K562 (cell line): Measurements from ENCODE around the gene OTULIN. TPM values are rescaled to one million over a fixed set of nuclear protein-coding genes. Genes with fewer than 3 reads are reported as not detected.

Experiments
- ATAC-seq: fragments of 200-7000 bp; cut with Tn5 transposase; 3 replicates; pipeline ENCODE4 v1.9.1; 2020; ENCODE audit warnings: moderate library complexity
- BruUV-seq: library from RNA; stranded (reverse); fragments of 400-500 nt; replicated peaks from 2 replicates; lab custom pipeline; 2021; lab: Mats Ljungman, UMichigan
- CTCF ChIA-PET: fragments of 300-600 bp; formaldehyde crosslinking; extraction: SDS; loops from one replicate; lab custom pipeline; 2021; ENCODE audit warnings: low intra/inter-chr PET ratio; lab: Yijun Ruan, JAX
- POLR2A ChIA-PET: fragments of 300-600, 350-650 bp; sonication (Branson Sonifier 250); formaldehyde crosslinking; extraction: SDS; loops from one replicate; lab custom pipeline; 2021; ENCODE audit warnings: antibody characterized with exemption, inconsistent platforms; lab: Yijun Ruan, JAX
- DNase-seq, 4 experiments: peaks; one replicate each; pipeline versions ENCODE4 v3.0.0 to v3.0.0-alpha.2; 2011 to 2018; ENCODE audit warnings: low spot score in 3 of 4, mixed read lengths in 3 of 4; ENCODE audit errors: extremely low read depth in 1 of 4
- FAIRE-seq: peaks from 2 replicates; lab custom pipeline; 2011; peaks lifted over from hg19 to GRCh38; lab: Jason Lieb, UNC
- H2AFZ ChIP-seq: 2 replicates; pipeline ENCODE4 v1.6.0; 2011; ENCODE audit warnings: low read depth, low read length, control low read depth, inconsistent platforms
- H3K27ac ChIP-seq: fragments of 200-600 bp; 3 replicates; pipeline ENCODE4 v1.8.0; 2011; ENCODE audit warnings: low read depth, mild to moderate bottlenecking, control low read depth, inconsistent platforms, low read length, moderate library complexity, mixed read lengths; ENCODE audit errors: extremely low read depth
- H3K27me3 ChIP-seq, 2 experiments: fragments of 300-600 bp in 1 of 2; 2 replicates in 1 of 2; 3 replicates in 1 of 2; pipeline versions ENCODE4 v1.6.0 to v1.8.0; 2011; ENCODE audit warnings: inconsistent platforms in 2 of 2, low read length in 2 of 2, mild to moderate bottlenecking in 1 of 2, mixed read lengths in 1 of 2, moderate library complexity in 1 of 2; ENCODE audit not compliant: control insufficient read depth in 2 of 2, insufficient read depth in 2 of 2
- H3K36me3 ChIP-seq: fragments of 300-600 bp; 3 replicates; pipeline ENCODE4 v1.8.0; 2011; ENCODE audit warnings: mild to moderate bottlenecking, low read length, inconsistent platforms; ENCODE audit not compliant: control insufficient read depth, insufficient read depth
- H3K4me1 ChIP-seq, 2 experiments: fragments of 200-600 bp in 1 of 2; replicated peaks in 1 of 2; 2 replicates in 1 of 2; 3 replicates in 1 of 2; pipeline versions ENCODE4 v1.5.1 to v1.8.0; 2011; ENCODE audit warnings: inconsistent platforms in 2 of 2, low read length in 2 of 2, mild to moderate bottlenecking in 1 of 2, mixed read lengths in 1 of 2, moderate library complexity in 1 of 2; ENCODE audit not compliant: control insufficient read depth in 2 of 2, insufficient read depth in 2 of 2
- H3K4me2 ChIP-seq: 2 replicates; pipeline ENCODE4 v1.6.1; 2011; ENCODE audit warnings: low read length, control low read depth, inconsistent platforms, mixed read lengths; ENCODE audit not compliant: insufficient read depth
- H3K4me3 ChIP-seq: fragments of 200-600 bp; sonication (generic), shearing (Covaris generic); 2 replicates; pipeline ENCODE4 v1.5.1; 2016; ENCODE audit warnings: control low read depth, inconsistent platforms
- H3K79me2 ChIP-seq: fragments of 200-600 bp; 3 replicates; pipeline ENCODE4 v1.8.0; 2011; ENCODE audit warnings: low read length, inconsistent platforms; ENCODE audit not compliant: control insufficient read depth, insufficient read depth
- H3K9ac ChIP-seq, 2 experiments: 2 replicates each; pipeline versions ENCODE4 v1.6.0 to v1.6.1; 2011; ENCODE audit warnings: low read depth in 2 of 2, low read length in 2 of 2, control low read depth in 1 of 2, inconsistent platforms in 1 of 2, mild to moderate bottlenecking in 1 of 2, mixed read lengths in 1 of 2; ENCODE audit not compliant: insufficient read depth in 1 of 2
- H3K9me1 ChIP-seq: one replicate; pipeline ENCODE4 v1.6.0; 2011; ENCODE audit warnings: inconsistent platforms, mild to moderate bottlenecking, low read length, moderate library complexity; ENCODE audit not compliant: control insufficient read depth, insufficient read depth
- H3K9me3 ChIP-seq: replicated peaks from 2 replicates; pipeline ENCODE4 v1.5.1; 2011; ENCODE audit warnings: low read depth, low read length, inconsistent platforms; ENCODE audit not compliant: control insufficient read depth, insufficient read depth
- H4K20me1 ChIP-seq: replicated peaks from 2 replicates; pipeline ENCODE4 v1.6.1; 2011; ENCODE audit warnings: low read length, inconsistent platforms, mixed read lengths; ENCODE audit not compliant: control insufficient read depth, insufficient read depth
- ATF6 ChIP-seq: sonication (generic); formaldehyde crosslinking; IDR thresholded peaks from 2 replicates; pipeline ENCODE4 v1.4.0; 2020; ENCODE audit warnings: mild to moderate bottlenecking, missing genetic modification reagents
- ATF7 ChIP-seq: fragments of 450-650 bp; IDR thresholded peaks from 2 replicates; pipeline ENCODE4 v1.7.1; 2014; ENCODE audit warnings: mild to moderate bottlenecking, moderate library complexity
- CHCHD3 ChIP-seq: fragments of 250-450 bp; sonication (Bioruptor Pico); IDR thresholded peaks from 2 replicates; pipeline ENCODE4 v2.1.2; 2022; ENCODE audit warnings: mild to moderate bottlenecking
- CHD1 ChIP-seq: fragments of 200-600 bp; sonication (generic); IDR thresholded peaks from one replicate; pipeline ENCODE4 v1.6.1; 2012; ENCODE audit warnings: mild to moderate bottlenecking, moderate library complexity, low read length, inconsistent platforms
- EGR1 ChIP-seq: fragments of 450-650 bp; conservative IDR thresholded peaks from 2 replicates; pipeline ENCODE4 v1.6.1; 2017; ENCODE audit warnings: mild to moderate bottlenecking
- HNRNPLL ChIP-seq: fragments of 200-400 bp; formaldehyde crosslinking; IDR thresholded peaks from 2 replicates; pipeline ENCODE4 v1.6.1; 2017; ENCODE audit warnings: low read length, low read depth, mild to moderate bottlenecking; ENCODE audit not compliant: poor library complexity, severe bottlenecking
- NFIC ChIP-seq: fragments of 450-650 bp; IDR thresholded peaks from 2 replicates; pipeline ENCODE4 v1.6.1; 2017; ENCODE audit warnings: mild to moderate bottlenecking, inconsistent platforms
- PML ChIP-seq: IDR thresholded peaks from 2 replicates; pipeline ENCODE4 v1.6.1; 2012; ENCODE audit warnings: low read length, inconsistent platforms
- RNF2 ChIP-seq: sonication (generic); IDR thresholded peaks from 2 replicates; pipeline ENCODE4 v1.6.1; 2016
- SNIP1 ChIP-seq: fragments of 450-650 bp; IDR thresholded peaks from 2 replicates; pipeline ENCODE4 v1.7.1; 2017; ENCODE audit warnings: low read depth, mild to moderate bottlenecking
- ZNF507 ChIP-seq: conservative IDR thresholded peaks from 2 replicates; pipeline ENCODE4 v1.6.1; 2017; ENCODE audit warnings: missing genetic modification characterization, missing compliant biosample characterization
- ZNF76 ChIP-seq: fragments of 250-450 bp; sonication (Bioruptor Pico); IDR thresholded peaks from 2 replicates; pipeline ENCODE4 v1.4.0; 2020; ENCODE audit warnings: mild to moderate bottlenecking, moderate library complexity, borderline replicate concordance
- WGBS: fragments of 100-300 bp; shearing (Covaris generic); methylation state at CpG from one replicate; pipeline ENCODE4 v1.1.6; 2016; ENCODE audit warnings: low coverage, mixed read lengths; ENCODE audit not compliant: insufficient coverage; ENCODE audit errors: missing lambda C conversion rate; 5-methylcytosine and 5-hydroxymethylcytosine counted together
- in situ Hi-C: fragments of 300-500 bp; cut with MboI; formaldehyde crosslinking; loops from 4 replicates; pipeline ENCODE4 v1.15.0; 2018; ENCODE audit warnings: inconsistent platforms, mixed read lengths
- intact Hi-C: fragments of 100-400 bp; cut with micrococcal nuclease; formaldehyde crosslinking; loops from 2 replicates; pipeline ENCODE4 v1.14.2; 2022
- polyA plus RNA-seq, 8 experiments: library from polyadenylated mRNA; depleted of rRNA in 4 of 8; stranded (reverse) in 5 of 8; unstranded in 3 of 8; fragments of >200 nt; fragmentation: Nextera tagmentation in 2 of 8; fragmentation: Illumina TruSeq in 1 of 8; extraction: Ambion mirVana in 2 of 8; extraction: Trizol in 1 of 8; gene quantifications; 2 replicates each; pipeline versions ENCODE4 v1.2.1 to v1.2.3, GENCODE V29; 2011 to 2014; ENCODE audit warnings: inconsistent platforms in 1 of 8, missing spikeins in 1 of 8
- total RNA-seq, 7 experiments: library from RNA; depleted of rRNA in 6 of 7; stranded (reverse); fragments of >200 nt in 6 of 7; fragmentation: Illumina TruSeq in 2 of 7; extraction: Trizol in 2 of 7; gene quantifications; 2 replicates each; pipeline versions ENCODE4 v1.2.1 to v1.2.3, GENCODE V29; 2011 to 2021; ENCODE audit warnings: low replicate concordance in 1 of 7
- TF ChIP-seq, protein P1 (sequence below): fragments of 450-650 bp; formaldehyde crosslinking; conservative IDR thresholded peaks from 2 replicates; pipeline ENCODE4 v1.4.0; 2022; ENCODE audit warnings: mild to moderate bottlenecking, missing genetic modification characterization

OTULIN gene
- total and polyA plus RNA-seq, 9 of the 15 experiments (the other 6 are each of a cell fraction or from before 2014, with no cell fraction given): 3.3 to 33.6 (median 20.1) TPM

GRCh38 chr5:14686517-14686916 is 22.0 kb downstream of the OTULIN start:
- Histone ChIP-seq H2AFZ (no peak overlapping the region), H3K9ac (no peak overlapping the region), H4K20me1 (no peaks in the 10 kb centered on the region), H3K4me2 (no peak overlapping the region), H3K27me3 (no peaks in the 10 kb centered on the region), H3K9me1 (no peaks in the 10 kb centered on the region), H3K4me3 (no peak overlapping the region), H3K4me1 (no peaks in the 10 kb centered on the region), H3K9me3 (no peaks in the 10 kb centered on the region), H3K79me2 (no peaks in the 10 kb centered on the region; the same call in 2 of the 3 replicates), H3K27ac (no peak overlapping the region), H3K36me3 (peaks cover 93% of the 10 kb centered on the region)
- FAIRE-seq: no peak
- in situ Hi-C loops (no loop called here), intact Hi-C loops (loop anchor here (5.0 kb wide), 1 partner anchor 41 kb away; no protein-coding TSS in a partner anchor)
- no peak for DNase-seq
- ATAC-seq: no peak
- BruUV-seq: no TSS peak
- ChIA-PET POLR2A (interaction anchor here (0.7 to 1.4 kb wide), 3 partner anchors 9 to 15 kb away, joined by 3 to 6 read pairs (median 6); no protein-coding TSS in a partner anchor), CTCF (interaction anchor here (1.3 kb wide), 1 partner anchor 327 kb away, joined by 4 read pairs; no protein-coding TSS in a partner anchor)
- TF ChIP-seq ZNF76: no peak

DNA sequence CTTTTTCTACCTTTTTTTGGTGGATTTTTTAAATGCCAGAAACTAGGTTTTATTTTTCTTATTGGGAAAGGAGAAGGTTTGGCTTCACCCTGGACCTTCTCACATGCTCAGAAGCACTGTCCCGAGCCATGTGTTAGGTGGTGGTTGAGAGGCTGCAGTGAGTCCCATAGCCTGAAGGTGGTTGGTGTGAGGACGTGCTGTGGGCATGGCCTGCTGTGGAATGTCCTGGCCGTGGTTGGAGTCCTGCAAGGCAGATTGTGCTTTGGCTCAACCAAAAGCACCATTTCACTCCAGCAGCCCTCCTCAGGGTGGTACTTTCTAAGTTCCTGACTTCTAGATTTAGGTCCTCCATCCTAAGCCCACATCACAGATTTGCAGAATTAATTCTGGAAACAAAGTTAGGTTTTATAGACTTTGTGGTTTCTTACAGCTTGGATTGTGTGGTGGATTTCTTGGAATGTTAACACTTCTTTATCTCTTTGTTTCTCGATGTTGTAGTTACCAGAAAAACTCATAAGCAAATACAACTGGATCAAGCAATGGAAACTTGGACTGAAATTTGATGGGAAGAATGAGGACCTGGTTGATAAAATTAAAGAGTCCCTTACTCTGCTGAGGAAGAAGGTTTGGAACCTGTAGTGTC is 22.6 kb downstream of the OTULIN start:
- CTCF ChIA-PET: no interaction called here
- no peaks in the 10 kb centered on the region for H4K20me1 ChIP-seq
- no peaks in the 10 kb centered on the region; the same call in 2 of the 3 replicates for H3K79me2 ChIP-seq
- no peak overlapping the region for H3K4me3 ChIP-seq
- no peaks in the 10 kb centered on the region for H3K9me3 ChIP-seq
- no peaks in the 10 kb centered on the region for H3K27me3 ChIP-seq
- peaks cover 93% of the 10 kb centered on the region for H3K36me3 ChIP-seq
- H2AFZ ChIP-seq: no peak overlapping the region
- intact Hi-C loops: loop anchor here (5.0 kb wide), 1 partner anchor 40 kb away; no protein-coding TSS in a partner anchor
- FAIRE-seq (no peak), DNase-seq (no peak), ATAC-seq (no peak; the same call in 2 of the 3 replicates)
- no peaks in the 10 kb centered on the region for H3K4me1 ChIP-seq
- in situ Hi-C loops: no loop called here
- no peak overlapping the region for H3K4me2 ChIP-seq
- H3K9ac ChIP-seq: no peak overlapping the region
- H3K27ac ChIP-seq: no peak overlapping the region
- no TSS peak for BruUV-seq
- POLR2A ChIA-PET: interaction anchor here (1.3 kb wide), 1 partner anchor 14 kb away, joined by 3 read pairs; no protein-coding TSS in a partner anchor
- 68% methylated on average over 4 of the region's 4 CpGs for WGBS
- H3K9me1 ChIP-seq: no peaks in the 10 kb centered on the region
- TF ChIP-seq CHCHD3 (CRISPR knock-in tag): no peak
- TF ChIP-seq, protein P1, sequence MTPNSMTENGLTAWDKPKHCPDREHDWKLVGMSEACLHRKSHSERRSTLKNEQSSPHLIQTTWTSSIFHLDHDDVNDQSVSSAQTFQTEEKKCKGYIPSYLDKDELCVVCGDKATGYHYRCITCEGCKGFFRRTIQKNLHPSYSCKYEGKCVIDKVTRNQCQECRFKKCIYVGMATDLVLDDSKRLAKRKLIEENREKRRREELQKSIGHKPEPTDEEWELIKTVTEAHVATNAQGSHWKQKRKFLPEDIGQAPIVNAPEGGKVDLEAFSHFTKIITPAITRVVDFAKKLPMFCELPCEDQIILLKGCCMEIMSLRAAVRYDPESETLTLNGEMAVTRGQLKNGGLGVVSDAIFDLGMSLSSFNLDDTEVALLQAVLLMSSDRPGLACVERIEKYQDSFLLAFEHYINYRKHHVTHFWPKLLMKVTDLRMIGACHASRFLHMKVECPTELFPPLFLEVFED (CRISPR knock-in tag): no peak
- TF ChIP-seq HNRNPLL: no peak
- TF ChIP-seq ATF6: no peak
- no peak for TF ChIP-seq CHD1
- TF ChIP-seq EGR1: no peak
- TF ChIP-seq ATF7: no peak
- TF ChIP-seq NFIC: no peak
- TF ChIP-seq ZNF507 (tag): no peak
- no peak for TF ChIP-seq PML
- no peak for TF ChIP-seq RNF2
- TF ChIP-seq SNIP1: no peak
